Measurements from ENCODE around the gene IRS1.

Gene IRS1

DNA sequence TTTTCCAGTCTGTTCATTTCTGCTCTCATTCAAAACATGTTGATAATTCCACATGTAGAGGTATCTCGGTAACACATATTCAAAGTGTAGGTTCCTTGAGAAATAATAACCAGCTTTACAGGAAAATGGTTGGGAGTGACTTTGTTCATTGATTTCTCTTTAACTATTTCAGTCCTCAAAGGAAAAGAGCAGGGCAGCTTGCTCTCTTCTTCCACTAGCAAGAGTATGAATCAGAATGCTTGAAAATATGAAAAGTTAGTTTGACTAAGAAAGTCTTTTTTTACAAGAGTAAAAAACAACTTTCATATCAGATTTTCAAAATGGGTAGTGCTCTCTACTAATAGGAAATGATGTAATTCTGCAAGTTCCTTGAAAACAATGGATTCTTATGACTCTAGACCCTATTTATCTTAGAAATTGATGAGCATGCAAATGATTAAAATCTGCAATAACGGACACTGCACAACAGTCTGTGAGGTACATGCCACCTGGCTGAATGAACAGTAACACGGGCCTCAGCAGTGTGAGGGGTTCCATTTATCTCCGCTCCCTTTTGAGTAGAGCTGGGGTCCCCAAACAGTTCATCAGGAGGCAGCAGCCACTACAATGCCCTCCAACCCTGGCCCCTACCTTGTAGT lies 65.6 kb downstream of the IRS1 start:
- no peak for TF ChIP-seq TAF1 (IDR thresholded peaks at IDR 0.05; ENCODE audit: borderline replicate concordance, insufficient read depth, low read length)
- no peak for TF ChIP-seq POLR2AphosphoS5 (IDR thresholded peaks at IDR 0.05; ENCODE audit: low read depth, low read length)
- TF ChIP-seq SIN3A (IDR thresholded peaks at IDR 0.05; ENCODE audit: borderline replicate concordance, insufficient read depth, low read length): no peak
- TF ChIP-seq, protein P1, sequence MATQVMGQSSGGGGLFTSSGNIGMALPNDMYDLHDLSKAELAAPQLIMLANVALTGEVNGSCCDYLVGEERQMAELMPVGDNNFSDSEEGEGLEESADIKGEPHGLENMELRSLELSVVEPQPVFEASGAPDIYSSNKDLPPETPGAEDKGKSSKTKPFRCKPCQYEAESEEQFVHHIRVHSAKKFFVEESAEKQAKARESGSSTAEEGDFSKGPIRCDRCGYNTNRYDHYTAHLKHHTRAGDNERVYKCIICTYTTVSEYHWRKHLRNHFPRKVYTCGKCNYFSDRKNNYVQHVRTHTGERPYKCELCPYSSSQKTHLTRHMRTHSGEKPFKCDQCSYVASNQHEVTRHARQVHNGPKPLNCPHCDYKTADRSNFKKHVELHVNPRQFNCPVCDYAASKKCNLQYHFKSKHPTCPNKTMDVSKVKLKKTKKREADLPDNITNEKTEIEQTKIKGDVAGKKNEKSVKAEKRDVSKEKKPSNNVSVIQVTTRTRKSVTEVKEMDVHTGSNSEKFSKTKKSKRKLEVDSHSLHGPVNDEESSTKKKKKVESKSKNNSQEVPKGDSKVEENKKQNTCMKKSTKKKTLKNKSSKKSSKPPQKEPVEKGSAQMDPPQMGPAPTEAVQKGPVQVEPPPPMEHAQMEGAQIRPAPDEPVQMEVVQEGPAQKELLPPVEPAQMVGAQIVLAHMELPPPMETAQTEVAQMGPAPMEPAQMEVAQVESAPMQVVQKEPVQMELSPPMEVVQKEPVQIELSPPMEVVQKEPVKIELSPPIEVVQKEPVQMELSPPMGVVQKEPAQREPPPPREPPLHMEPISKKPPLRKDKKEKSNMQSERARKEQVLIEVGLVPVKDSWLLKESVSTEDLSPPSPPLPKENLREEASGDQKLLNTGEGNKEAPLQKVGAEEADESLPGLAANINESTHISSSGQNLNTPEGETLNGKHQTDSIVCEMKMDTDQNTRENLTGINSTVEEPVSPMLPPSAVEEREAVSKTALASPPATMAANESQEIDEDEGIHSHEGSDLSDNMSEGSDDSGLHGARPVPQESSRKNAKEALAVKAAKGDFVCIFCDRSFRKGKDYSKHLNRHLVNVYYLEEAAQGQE (IDR thresholded peaks at IDR 0.05; ENCODE audit: insufficient read depth in 1 of 2, low read depth in 2 of 2, low read length in 2 of 2): no peak
- TF ChIP-seq FOXP2 (optimal IDR thresholded peaks at IDR 0.05; ENCODE audit: borderline replicate concordance, extremely low read depth, extremely low read length, insufficient read depth): no peak

- TF ChIP-seq, protein P1 (IDR thresholded peaks at IDR 0.05; ENCODE audit: insufficient read depth in 1 of 2, low read depth in 2 of 2, low read length in 2 of 2): no peak
- TF ChIP-seq FOXP2 (optimal IDR thresholded peaks at IDR 0.05; ENCODE audit: borderline replicate concordance, extremely low read depth, extremely low read length, insufficient read depth): no peak
Observed at GRCh38 chr2:226733189-226733858, 66.3 kb downstream of the IRS1 start.

- TF ChIP-seq, protein P1 (IDR thresholded peaks at IDR 0.05; ENCODE audit: insufficient read depth in 1 of 2, low read depth in 2 of 2, low read length in 2 of 2): no peak
- TF ChIP-seq FOXP2 (optimal IDR thresholded peaks at IDR 0.05; ENCODE audit: borderline replicate concordance, extremely low read depth, extremely low read length, insufficient read depth) (no peak), SIN3A (IDR thresholded peaks at IDR 0.05; ENCODE audit: borderline replicate concordance, insufficient read depth, low read length) (no peak), TAF1 (IDR thresholded peaks at IDR 0.05; ENCODE audit: borderline replicate concordance, insufficient read depth, low read length) (no peak), POLR2AphosphoS5 (IDR thresholded peaks at IDR 0.05; ENCODE audit: low read depth, low read length) (no peak)
Observed at GRCh38 chr2:226732478-226733188, 67.0 kb downstream of the IRS1 start.

- TF ChIP-seq FOXP2 (optimal IDR thresholded peaks at IDR 0.05; ENCODE audit: borderline replicate concordance, extremely low read depth, extremely low read length, insufficient read depth) (no peak), TAF1 (IDR thresholded peaks at IDR 0.05; ENCODE audit: borderline replicate concordance, insufficient read depth, low read length) (no peak), SIN3A (IDR thresholded peaks at IDR 0.05; ENCODE audit: borderline replicate concordance, insufficient read depth, low read length) (no peak), POLR2AphosphoS5 (IDR thresholded peaks at IDR 0.05; ENCODE audit: low read depth, low read length) (no peak)
- TF ChIP-seq, protein P1 (IDR thresholded peaks at IDR 0.05; ENCODE audit: insufficient read depth in 1 of 2, low read depth in 2 of 2, low read length in 2 of 2): no peak
Observed at GRCh38 chr2:226730481-226730880, 69.1 kb downstream of the IRS1 start.
